Adipocyte (in vitro differentiated cells): ENCODE measurements around the gene GATA2.

Source experiments
- DNase-seq: peaks from one replicate; pipeline ENCODE4 v3.0.0-alpha.2; 2015; ENCODE audit warnings: low read depth
- H3K27me3 ChIP-seq: replicated peaks from 2 replicates; pipeline ENCODE4 v1.7.0; 2013; ENCODE audit warnings: mild to moderate bottlenecking, low read length, moderate library complexity; ENCODE audit not compliant: control insufficient read depth, insufficient read depth
- H3K36me3 ChIP-seq: 2 replicates; pipeline ENCODE4 v1.7.0; 2013; ENCODE audit warnings: low read length, mild to moderate bottlenecking, moderate library complexity; ENCODE audit not compliant: control insufficient read depth, insufficient read depth, severe bottlenecking
- H3K4me1 ChIP-seq: 2 replicates; pipeline ENCODE4 v1.7.0; 2013; ENCODE audit warnings: mild to moderate bottlenecking, low read length, moderate library complexity; ENCODE audit not compliant: control insufficient read depth, insufficient read depth
- H3K4me3 ChIP-seq: 2 replicates; pipeline ENCODE4 v1.7.0; 2013; ENCODE audit warnings: mild to moderate bottlenecking, low read length, moderate library complexity
- H3K9ac ChIP-seq: 2 replicates; pipeline ENCODE4 v1.7.0; 2013; ENCODE audit warnings: mild to moderate bottlenecking, low read length, moderate library complexity
- H3K9me3 ChIP-seq: 2 replicates; pipeline ENCODE4 v1.7.0; 2013; ENCODE audit warnings: mild to moderate bottlenecking, low read length, moderate library complexity; ENCODE audit not compliant: control insufficient read depth

Gene GATA2

GRCh38 chr3:128480278-128480677 lies 12.7 kb downstream of the GATA2 start:
- H3K9me3 ChIP-seq: no peaks in the 10 kb centered on the region
- no peak for DNase-seq
- peaks cover 83% of the 10 kb centered on the region for H3K27me3 ChIP-seq
- peaks cover 15% of the 10 kb centered on the region for H3K4me1 ChIP-seq
- H3K36me3 ChIP-seq: no peaks in the 10 kb centered on the region
- H3K9ac ChIP-seq: no peak overlapping the region
- H3K4me3 ChIP-seq: no peak overlapping the region

- H3K36me3 ChIP-seq: no peaks in the 10 kb centered on the region
- H3K9me3 ChIP-seq: no peaks in the 10 kb centered on the region
- H3K4me3 ChIP-seq: no peak overlapping the region
- H3K27me3 ChIP-seq: peaks cover 83% of the 10 kb centered on the region
- no peak for DNase-seq
- peaks cover 15% of the 10 kb centered on the region for H3K4me1 ChIP-seq
- no peak overlapping the region for H3K9ac ChIP-seq
Observed at GRCh38 chr3:128479558-128480086, 13.4 kb downstream of the GATA2 start.

- H3K27me3 ChIP-seq: peaks cover 85% of the 10 kb centered on the region
- no peak for DNase-seq
- H3K4me3 ChIP-seq: no peak overlapping the region
Observed at GRCh38 chr3:128478576-128479506, 14.2 kb downstream of the GATA2 start.

GRCh38 chr3:128476659-128477058 lies 16.3 kb downstream of the GATA2 start:
- Histone ChIP-seq H3K4me1 (peaks cover 4% of the 10 kb centered on the region), H3K9ac (no peak overlapping the region), H3K36me3 (no peaks in the 10 kb centered on the region), H3K9me3 (peaks cover 6% of the 10 kb centered on the region), H3K4me3 (no peak overlapping the region), H3K27me3 (peaks cover 98% of the 10 kb centered on the region)
- DNase-seq: no peak

More at GRCh38 chr3:128478576-128479506, 14.2 kb downstream of the GATA2 start:
- Histone ChIP-seq H3K36me3 (no peaks in the 10 kb centered on the region), H3K4me1 (peaks cover 15% of the 10 kb centered on the region), H3K9me3 (no peaks in the 10 kb centered on the region), H3K9ac (no peak overlapping the region)

GRCh38 chr3:128475355-128475754 lies 17.6 kb downstream of the GATA2 start:
- no peak for DNase-seq
- no peak overlapping the region for H3K9ac ChIP-seq
- no peaks in the 10 kb centered on the region for H3K4me1 ChIP-seq
- H3K36me3 ChIP-seq: no peaks in the 10 kb centered on the region
- peaks cover 8% of the 10 kb centered on the region for H3K9me3 ChIP-seq
- no peak overlapping the region for H3K4me3 ChIP-seq
- H3K27me3 ChIP-seq: peaks cover 99% of the 10 kb centered on the region

- no peak for DNase-seq
- H3K4me1 ChIP-seq: no peaks in the 10 kb centered on the region
- no peak overlapping the region for H3K9ac ChIP-seq
- peaks cover 90% of the 10 kb centered on the region for H3K27me3 ChIP-seq
- peaks cover 8% of the 10 kb centered on the region for H3K9me3 ChIP-seq
- H3K36me3 ChIP-seq: no peaks in the 10 kb centered on the region
- H3K4me3 ChIP-seq: no peak overlapping the region
Observed at GRCh38 chr3:128473737-128474136, 19.3 kb downstream of the GATA2 start.

- Histone ChIP-seq H3K4me1 (no peaks in the 10 kb centered on the region), H3K4me3 (no peak overlapping the region), H3K27me3 (peaks cover 86% of the 10 kb centered on the region), H3K9ac (no peak overlapping the region), H3K9me3 (peaks cover 8% of the 10 kb centered on the region), H3K36me3 (no peaks in the 10 kb centered on the region)
- no peak for DNase-seq
Observed at GRCh38 chr3:128473180-128473519, 19.9 kb downstream of the GATA2 start.

- Histone ChIP-seq H3K4me1 (no peaks in the 10 kb centered on the region), H3K36me3 (no peaks in the 10 kb centered on the region), H3K9me3 (peaks cover 8% of the 10 kb centered on the region), H3K27me3 (peaks cover 86% of the 10 kb centered on the region), H3K4me3 (no peak overlapping the region), H3K9ac (no peak overlapping the region)
- DNase-seq: no peak
Observed at GRCh38 chr3:128472449-128473179, 20.4 kb downstream of the GATA2 start.

GRCh38 chr3:128471720-128472119 lies 21.3 kb downstream of the GATA2 start:
- Histone ChIP-seq H3K27me3 (peaks cover 85% of the 10 kb centered on the region), H3K4me3 (no peak overlapping the region)

GRCh38 chr3:128471110-128471509 lies 21.9 kb downstream of the GATA2 start:
- Histone ChIP-seq H3K27me3 (peaks cover 84% of the 10 kb centered on the region), H3K4me1 (no peaks in the 10 kb centered on the region), H3K9me3 (peaks cover 8% of the 10 kb centered on the region), H3K4me3 (no peak overlapping the region), H3K9ac (no peak overlapping the region), H3K36me3 (no peaks in the 10 kb centered on the region)
- no peak for DNase-seq

More at GRCh38 chr3:128471720-128472119, 21.3 kb downstream of the GATA2 start:
- Histone ChIP-seq H3K9ac (no peak overlapping the region), H3K9me3 (peaks cover 8% of the 10 kb centered on the region), H3K4me1 (no peaks in the 10 kb centered on the region), H3K36me3 (no peaks in the 10 kb centered on the region)
- DNase-seq: no peak
